HEK293 (cell line): ENCODE results near the gene SERPINH1.
A peak's percentile ranks its signal among the peaks of the same experiment; 100 is the strongest.

Experiments
- BCL11B ChIP-seq: fragments of 450-650 bp; formaldehyde crosslinking; IDR thresholded peaks from 2 replicates; pipeline ENCODE4 v1.5.1; 2016; ENCODE audit warnings: low read depth, missing biosample characterization, missing genetic modification characterization
- GLIS2 ChIP-seq: fragments of 450-650 bp; formaldehyde crosslinking; IDR thresholded peaks from 2 replicates; pipeline ENCODE4 v1.5.1; 2016; ENCODE audit warnings: missing biosample characterization, missing genetic modification characterization
- HOXD13 ChIP-seq: sonication (generic); formaldehyde crosslinking; IDR thresholded peaks from 2 replicates; pipeline ENCODE4 v1.8.0; 2022; ENCODE audit warnings: missing genetic modification reagents, borderline replicate concordance
- IKZF3 ChIP-seq: fragments of 450-650 bp; IDR thresholded peaks from 2 replicates; pipeline ENCODE4 v1.5.0; 2018; ENCODE audit warnings: missing biosample characterization, mild to moderate bottlenecking, missing genetic modification characterization, moderate library complexity
- KLF1 ChIP-seq: fragments of 450-650 bp; formaldehyde crosslinking; IDR thresholded peaks from 2 replicates; pipeline ENCODE4 v1.5.1; 2016; ENCODE audit warnings: missing biosample characterization, missing genetic modification characterization
- KLF16 ChIP-seq: fragments of 450-650 bp; formaldehyde crosslinking; IDR thresholded peaks from 2 replicates; pipeline ENCODE4 v1.5.1; 2017; ENCODE audit warnings: missing biosample characterization, missing genetic modification characterization
- PATZ1 ChIP-seq: fragments of 450-650 bp; formaldehyde crosslinking; IDR thresholded peaks from 2 replicates; pipeline ENCODE4 v1.5.1; 2016; ENCODE audit warnings: missing biosample characterization, missing genetic modification characterization
- RBAK ChIP-seq: fragments of 450-650 bp; formaldehyde crosslinking; IDR thresholded peaks from 2 replicates; pipeline ENCODE4 v1.5.1; 2016; ENCODE audit warnings: missing biosample characterization, missing genetic modification characterization
- SP2 ChIP-seq: fragments of 450-650 bp; formaldehyde crosslinking; IDR thresholded peaks from 2 replicates; pipeline ENCODE4 v1.5.1; 2016; ENCODE audit warnings: missing biosample characterization, missing genetic modification characterization
- TCF7L2 ChIP-seq: IDR thresholded peaks from 2 replicates; pipeline ENCODE4 v1.6.1; 2011; ENCODE audit warnings: low read depth, mild to moderate bottlenecking, inconsistent platforms, low read length, moderate library complexity, borderline replicate concordance
- ZBTB10 ChIP-seq: fragments of 450-650 bp; formaldehyde crosslinking; IDR thresholded peaks from 2 replicates; pipeline ENCODE4 v1.5.1; 2016; ENCODE audit warnings: missing biosample characterization, missing genetic modification characterization
- ZBTB20 ChIP-seq: fragments of 450-650 bp; formaldehyde crosslinking; IDR thresholded peaks from 2 replicates; pipeline ENCODE4 v1.5.1; 2016; ENCODE audit warnings: missing biosample characterization, missing genetic modification characterization
- ZBTB21 ChIP-seq: fragments of 450-650 bp; formaldehyde crosslinking; IDR thresholded peaks from 2 replicates; pipeline ENCODE4 v1.5.1; 2017; ENCODE audit warnings: missing biosample characterization, missing genetic modification characterization
- ZFP37 ChIP-seq: fragments of 450-650 bp; formaldehyde crosslinking; IDR thresholded peaks from 2 replicates; pipeline ENCODE4 v1.5.1; 2016; ENCODE audit warnings: missing biosample characterization, missing genetic modification characterization
- ZFP41 ChIP-seq: fragments of 450-650 bp; formaldehyde crosslinking; IDR thresholded peaks from 2 replicates; pipeline ENCODE4 v1.5.1; 2016; ENCODE audit warnings: missing biosample characterization, missing genetic modification characterization, borderline replicate concordance
- ZFP69B ChIP-seq: fragments of 450-650 bp; formaldehyde crosslinking; IDR thresholded peaks from 2 replicates; pipeline ENCODE4 v1.5.1; 2016; ENCODE audit warnings: missing biosample characterization, missing genetic modification characterization
- ZNF211 ChIP-seq: fragments of 450-650 bp; formaldehyde crosslinking; IDR thresholded peaks from 2 replicates; pipeline ENCODE4 v1.5.1; 2016; ENCODE audit warnings: low read depth, missing biosample characterization, missing genetic modification characterization
- ZNF26 ChIP-seq: fragments of 450-650 bp; formaldehyde crosslinking; IDR thresholded peaks from 2 replicates; pipeline ENCODE4 v1.5.1; 2016; ENCODE audit warnings: missing biosample characterization, missing genetic modification characterization
- ZNF266 ChIP-seq: fragments of 450-650 bp; formaldehyde crosslinking; IDR thresholded peaks from 2 replicates; pipeline ENCODE4 v1.5.1; 2016; ENCODE audit warnings: missing biosample characterization, missing genetic modification characterization, low read depth
- ZNF292 ChIP-seq: fragments of 450-650 bp; formaldehyde crosslinking; IDR thresholded peaks from 2 replicates; pipeline ENCODE4 v1.5.1; 2016; ENCODE audit warnings: low read depth, missing biosample characterization, missing genetic modification characterization, borderline replicate concordance
- ZNF324 ChIP-seq: fragments of 450-650 bp; formaldehyde crosslinking; IDR thresholded peaks from 2 replicates; pipeline ENCODE4 v1.5.1; 2016; ENCODE audit warnings: missing biosample characterization, missing genetic modification characterization
- ZNF341 ChIP-seq: fragments of 450-650 bp; formaldehyde crosslinking; IDR thresholded peaks from 2 replicates; pipeline ENCODE4; 2016; ENCODE audit warnings: low read depth, missing biosample characterization, missing genetic modification characterization
- ZNF394 ChIP-seq: fragments of 450-650 bp; formaldehyde crosslinking; IDR thresholded peaks from 2 replicates; pipeline ENCODE4 v1.5.1; 2016; ENCODE audit warnings: missing biosample characterization, missing genetic modification characterization, mild to moderate bottlenecking, moderate library complexity, borderline replicate concordance
- ZNF404 ChIP-seq: fragments of 450-650 bp; formaldehyde crosslinking; IDR thresholded peaks from 2 replicates; pipeline ENCODE4 v1.5.1; 2017; ENCODE audit warnings: missing biosample characterization, missing genetic modification characterization
- ZNF488 ChIP-seq: fragments of 450-650 bp; formaldehyde crosslinking; IDR thresholded peaks from 2 replicates; pipeline ENCODE4 v1.5.1; 2016; ENCODE audit warnings: missing biosample characterization, missing genetic modification characterization
- ZNF514 ChIP-seq: fragments of 450-650 bp; formaldehyde crosslinking; IDR thresholded peaks from 2 replicates; pipeline ENCODE4 v1.5.1; 2016; ENCODE audit warnings: missing biosample characterization, missing genetic modification characterization
- ZNF530 ChIP-seq: fragments of 450-650 bp; formaldehyde crosslinking; IDR thresholded peaks from 2 replicates; pipeline ENCODE4 v1.5.1; 2016; ENCODE audit warnings: low read depth, missing biosample characterization, missing genetic modification characterization
- ZNF544 ChIP-seq: fragments of 450-650 bp; formaldehyde crosslinking; IDR thresholded peaks from 2 replicates; pipeline ENCODE4 v1.5.0; 2017; ENCODE audit warnings: missing biosample characterization, missing genetic modification characterization
- ZNF555 ChIP-seq: fragments of 450-650 bp; formaldehyde crosslinking; conservative IDR thresholded peaks from 2 replicates; pipeline ENCODE4 v1.5.1; 2017; ENCODE audit warnings: missing biosample characterization, mild to moderate bottlenecking, missing genetic modification characterization, inconsistent platforms
- ZNF558 ChIP-seq: fragments of 450-650 bp; formaldehyde crosslinking; IDR thresholded peaks from 2 replicates; pipeline ENCODE4 v1.5.1; 2016; ENCODE audit warnings: missing biosample characterization, missing genetic modification characterization
- ZNF624 ChIP-seq: fragments of 450-650 bp; formaldehyde crosslinking; IDR thresholded peaks from 2 replicates; pipeline ENCODE4 v1.5.1; 2017; ENCODE audit warnings: missing biosample characterization, missing genetic modification characterization
- ZNF660 ChIP-seq: fragments of 450-650 bp; IDR thresholded peaks from 2 replicates; pipeline ENCODE4 v1.5.1; 2018; ENCODE audit warnings: missing biosample characterization, mild to moderate bottlenecking, missing genetic modification characterization
- ZNF776 ChIP-seq: fragments of 450-650 bp; formaldehyde crosslinking; IDR thresholded peaks from 2 replicates; pipeline ENCODE4 v1.5.0; 2017; ENCODE audit warnings: missing biosample characterization, missing genetic modification characterization, borderline replicate concordance
- ZXDB ChIP-seq: fragments of 450-650 bp; formaldehyde crosslinking; IDR thresholded peaks from 2 replicates; pipeline ENCODE4 v1.5.1; 2016; ENCODE audit warnings: missing biosample characterization, missing genetic modification characterization

SERPINH1 gene

GRCh38 chr11:75524665-75525432 is 37.2 kb upstream of the SERPINH1 start (continued):
- peak; percentile 65 for TF ChIP-seq GLIS2 (tag by site-specific recombination)
- no peak for TF ChIP-seq ZNF26
- no peak for TF ChIP-seq RBAK (tag by site-specific recombination)
- TF ChIP-seq ZNF624: no peak
- no peak for TF ChIP-seq PATZ1 (tag by site-specific recombination)
- no peak for TF ChIP-seq ZFP37
- TF ChIP-seq HOXD13 (CRISPR knock-in tag): no peak
- no peak for TF ChIP-seq ZXDB (tag by site-specific recombination)
- TF ChIP-seq ZNF555 (tag by site-specific recombination): no peak
- TF ChIP-seq ZNF404 (tag by site-specific recombination): no peak
- TF ChIP-seq ZNF530 (tag by site-specific recombination): no peak
- TF ChIP-seq ZNF324 (tag by site-specific recombination): no peak
- no peak for TF ChIP-seq ZNF292 (tag by site-specific recombination)
- TF ChIP-seq ZBTB10: no peak
- TF ChIP-seq IKZF3 (tag by site-specific recombination): no peak
- TF ChIP-seq ZNF266 (tag by site-specific recombination): no peak
- TF ChIP-seq ZBTB20: peak; percentile 64
- TF ChIP-seq ZNF394 (tag by site-specific recombination): peak; percentile 56; the same call in 1 of the 2 replicates
- no peak for TF ChIP-seq ZNF558 (tag by site-specific recombination)
- TF ChIP-seq BCL11B (tag by site-specific recombination): no peak
- no peak for TF ChIP-seq ZNF514 (tag by site-specific recombination)
- no peak for TF ChIP-seq ZNF341 (tag by site-specific recombination)
- no peak for TF ChIP-seq ZNF211 (tag by site-specific recombination)
- TF ChIP-seq ZFP41: no peak
- TF ChIP-seq ZNF776: no peak
- no peak for TF ChIP-seq TCF7L2
- no peak; the same call in 1 of the 2 replicates for TF ChIP-seq SP2
- no peak for TF ChIP-seq KLF16
- no peak for TF ChIP-seq ZFP69B (tag by site-specific recombination)
- no peak for TF ChIP-seq ZNF488 (tag by site-specific recombination)
- peak; percentile 73 for TF ChIP-seq KLF1 (tag by site-specific recombination)
- no peak for TF ChIP-seq ZBTB21 (tag by site-specific recombination)
- no peak for TF ChIP-seq ZNF660 (tag by site-specific recombination)
- no peak for TF ChIP-seq ZNF544 (tag by site-specific recombination)
